OCI-LY3 (cell line): ENCODE results near the gene PARD3B.

Experiments
- CTCF ChIP-seq: fragments of 200-600, 300-600 bp; sonication (generic); IDR thresholded peaks from 2 replicates; pipeline ENCODE4 v1.5.1; 2014; ENCODE audit warnings: antibody characterized with exemption, low read length, low read depth
- EZH2phosphoT487 ChIP-seq: fragments of 200-600 bp; shearing (Covaris generic); IDR thresholded peaks from 2 replicates; pipeline ENCODE4 v1.6.1; 2018; ENCODE audit warnings: antibody characterized with exemption, mixed run types, low read depth

- no peak for TF ChIP-seq CTCF
- no peak for TF ChIP-seq EZH2phosphoT487
Measured at GRCh38 chr2:204591225-204591624, 46.0 kb downstream of the PARD3B start.
